Trophoblast cell (in vitro differentiated cells and primary cell): ENCODE data around the gene ZC3H6.

Experiments
- DNase-seq, 2 donors: peaks; one replicate each; pipeline ENCODE4 v3.0.0-alpha.2; 2016
- H2AFZ ChIP-seq: 2 replicates; pipeline ENCODE4 v1.6.1; 2013; ENCODE audit warnings: low read length, moderate library complexity, mild to moderate bottlenecking; ENCODE audit not compliant: insufficient read depth, poor library complexity
- H2AK5ac ChIP-seq: 2 replicates; pipeline ENCODE4 v1.6.1; 2013; ENCODE audit warnings: mild to moderate bottlenecking, low read length
- H2BK120ac ChIP-seq: 2 replicates; pipeline ENCODE4 v1.6.1; 2013; ENCODE audit warnings: low read length, mild to moderate bottlenecking, moderate library complexity; ENCODE audit not compliant: insufficient read depth, poor library complexity
- H2BK12ac ChIP-seq: 2 replicates; pipeline ENCODE4 v1.6.1; 2013; ENCODE audit warnings: mild to moderate bottlenecking, low read length, moderate library complexity
- H2BK5ac ChIP-seq: 2 replicates; pipeline ENCODE4 v1.6.1; 2013; ENCODE audit warnings: low read length, low read depth, moderate library complexity, mild to moderate bottlenecking; ENCODE audit not compliant: poor library complexity
- H3K14ac ChIP-seq: 2 replicates; pipeline ENCODE4 v1.6.1; 2013; ENCODE audit warnings: mild to moderate bottlenecking, low read length
- H3K18ac ChIP-seq: 2 replicates; pipeline ENCODE4 v1.6.1; 2013; ENCODE audit warnings: mild to moderate bottlenecking, low read length
- H3K23ac ChIP-seq: 2 replicates; pipeline ENCODE4 v1.6.1; 2013; ENCODE audit warnings: low read length
- H3K27ac ChIP-seq: 2 replicates; pipeline ENCODE4 v1.5.1; 2013; ENCODE audit warnings: low read depth, mild to moderate bottlenecking, inconsistent platforms, low read length, moderate library complexity
- H3K27me3 ChIP-seq: 2 replicates; pipeline ENCODE4 v1.6.1; 2013; ENCODE audit warnings: inconsistent platforms, mild to moderate bottlenecking, low read length, moderate library complexity; ENCODE audit not compliant: insufficient read depth
- H3K36me3 ChIP-seq, 2 experiments: 1 replicate in 1 of 2; 2 replicates in 1 of 2; pipeline ENCODE4 v1.6.1; 2013; ENCODE audit warnings: low read length in 2 of 2, mild to moderate bottlenecking in 2 of 2, moderate library complexity in 1 of 2; ENCODE audit not compliant: insufficient read depth in 2 of 2, control insufficient read depth in 1 of 2
- H3K4ac ChIP-seq: 2 replicates; pipeline ENCODE4 v1.6.1; 2013; ENCODE audit warnings: low read depth, mild to moderate bottlenecking, low read length, moderate library complexity
- H3K4me1 ChIP-seq, 2 experiments: 1 replicate in 1 of 2; 2 replicates in 1 of 2; pipeline ENCODE4 v1.6.1; 2013; ENCODE audit warnings: low read length in 2 of 2, mild to moderate bottlenecking in 2 of 2, moderate library complexity in 1 of 2; ENCODE audit not compliant: insufficient read depth in 2 of 2, control insufficient read depth in 1 of 2
- H3K4me2 ChIP-seq: 2 replicates; pipeline ENCODE4 v1.6.1; 2013; ENCODE audit warnings: inconsistent platforms, mild to moderate bottlenecking, low read length, moderate library complexity
- H3K4me3 ChIP-seq: 2 replicates; pipeline ENCODE4 v1.5.1; 2013; ENCODE audit warnings: mild to moderate bottlenecking, low read depth, low read length, inconsistent platforms
- H3K79me1 ChIP-seq: one replicate; pipeline ENCODE4 v1.6.1; 2013; ENCODE audit warnings: low read length
- H3K79me2 ChIP-seq: 2 replicates; pipeline ENCODE4 v1.6.1; 2013; ENCODE audit warnings: low read length, mild to moderate bottlenecking; ENCODE audit not compliant: control insufficient read depth, insufficient read depth, poor library complexity
- H3K9ac ChIP-seq: 2 replicates; pipeline ENCODE4 v1.6.1; 2013; ENCODE audit warnings: mild to moderate bottlenecking, low read length
- H3K9me3 ChIP-seq: 2 replicates; pipeline ENCODE4 v1.6.1; 2013; ENCODE audit warnings: low read depth, mild to moderate bottlenecking, control low read depth, inconsistent platforms, low read length; ENCODE audit not compliant: insufficient read depth
- H4K12ac ChIP-seq: 2 replicates; pipeline ENCODE4 v1.6.1; 2013; ENCODE audit warnings: low read depth, mild to moderate bottlenecking, low read length, moderate library complexity
- H4K8ac ChIP-seq: 2 replicates; pipeline ENCODE4 v1.6.1; 2013; ENCODE audit warnings: low read depth, mild to moderate bottlenecking, low read length, moderate library complexity
- H4K91ac ChIP-seq: one replicate; pipeline ENCODE4 v1.6.1; 2013; ENCODE audit warnings: low read depth, mild to moderate bottlenecking, low read length, moderate library complexity
- WGBS: extraction: QIAGEN DNeasy Blood & Tissue Kit; methylation state at CpG from one replicate; pipeline ENCODE4 v1.1.7; 2013; ENCODE audit warnings: missing lambda C conversion rate; ENCODE audit not compliant: insufficient read length, insufficient coverage; ENCODE audit errors: extremely low coverage; 5-methylcytosine and 5-hydroxymethylcytosine counted together

ZC3H6 gene

GRCh38 chr2:112296407-112296806 is 21.0 kb downstream of the ZC3H6 start:
- Histone ChIP-seq H3K27ac (no peak overlapping the region), H3K27me3 (no peaks in the 10 kb centered on the region), H2BK5ac (no peak overlapping the region), H3K9me3 (no peaks in the 10 kb centered on the region), H3K23ac (no peak overlapping the region), H3K4me1 (no peaks in the 10 kb centered on the region), H2BK12ac (no peak overlapping the region), H3K18ac (no peak overlapping the region), H4K91ac (no peak overlapping the region), H4K8ac (no peak overlapping the region), H3K79me2 (no peaks in the 10 kb centered on the region), H4K12ac (no peak overlapping the region), H2AK5ac (no peak overlapping the region), H3K9ac (no peak overlapping the region), H3K4me3 (no peak overlapping the region), H3K79me1 (no peaks in the 10 kb centered on the region), H3K4me2 (no peak overlapping the region), H3K4ac (no peak overlapping the region), H3K36me3 (no peaks in the 10 kb centered on the region), H3K14ac (no peak overlapping the region), H2AFZ (no peak overlapping the region), H2BK120ac (no peak overlapping the region)
- no peak for DNase-seq
- WGBS = no CpG with 5 or more reads among the region's 2 CpGs

GRCh38 chr2:112301171-112301584 is 25.8 kb downstream of the ZC3H6 start:
- Histone ChIP-seq H3K14ac (no peak overlapping the region), H3K79me1 (no peaks in the 10 kb centered on the region), H3K23ac (no peak overlapping the region), H3K4me2 (no peak overlapping the region), H3K36me3 (no peaks in the 10 kb centered on the region), H2BK120ac (no peak overlapping the region), H3K4me1 (no peaks in the 10 kb centered on the region), H3K4me3 (no peak overlapping the region), H4K91ac (no peak overlapping the region), H2AK5ac (no peak overlapping the region), H4K8ac (no peak overlapping the region), H3K27ac (no peak overlapping the region), H2AFZ (no peak overlapping the region), H2BK5ac (no peak overlapping the region), H3K79me2 (no peaks in the 10 kb centered on the region), H4K12ac (no peak overlapping the region), H3K18ac (no peak overlapping the region), H2BK12ac (no peak overlapping the region), H3K4ac (no peak overlapping the region), H3K27me3 (no peaks in the 10 kb centered on the region), H3K9me3 (no peaks in the 10 kb centered on the region), H3K9ac (no peak overlapping the region)
- peak; percentile 20 to 87 for DNase-seq

- no peaks in the 10 kb centered on the region for H3K79me1 ChIP-seq
- no peaks in the 10 kb centered on the region for H3K79me2 ChIP-seq
- no peaks in the 10 kb centered on the region for H3K9me3 ChIP-seq
- no peak overlapping the region for H2BK5ac ChIP-seq
- H3K18ac ChIP-seq = no peak overlapping the region
- H3K4ac ChIP-seq = no peak overlapping the region
- no peak overlapping the region for H2AFZ ChIP-seq
- H4K12ac ChIP-seq = no peak overlapping the region
- no peak overlapping the region for H3K14ac ChIP-seq
- H3K27ac ChIP-seq = no peak overlapping the region
- no peak overlapping the region for H3K4me3 ChIP-seq
- no peaks in the 10 kb centered on the region for H3K4me1 ChIP-seq
- no peak overlapping the region for H2BK120ac ChIP-seq
- no peak overlapping the region for H4K8ac ChIP-seq
- H3K4me2 ChIP-seq = no peak overlapping the region
- no peaks in the 10 kb centered on the region for H3K36me3 ChIP-seq
- no peak overlapping the region for H3K9ac ChIP-seq
- no peak overlapping the region for H2BK12ac ChIP-seq
- no peaks in the 10 kb centered on the region for H3K27me3 ChIP-seq
- H4K91ac ChIP-seq = no peak overlapping the region
- H2AK5ac ChIP-seq = no peak overlapping the region
- H3K23ac ChIP-seq = no peak overlapping the region
- no peak for DNase-seq
Observed at GRCh38 chr2:112301973-112302372, 26.6 kb downstream of the ZC3H6 start.

- Histone ChIP-seq H4K12ac (no peak overlapping the region), H3K9ac (no peak overlapping the region), H3K27me3 (no peaks in the 10 kb centered on the region), H3K9me3 (no peaks in the 10 kb centered on the region), H3K79me2 (no peaks in the 10 kb centered on the region), H2AFZ (no peak overlapping the region), H2AK5ac (no peak overlapping the region), H3K18ac (no peak overlapping the region), H3K23ac (no peak overlapping the region), H3K27ac (no peak overlapping the region), H4K91ac (no peak overlapping the region), H2BK120ac (no peak overlapping the region), H3K4me3 (no peak overlapping the region), H2BK12ac (no peak overlapping the region), H2BK5ac (no peak overlapping the region), H3K36me3 (no peaks in the 10 kb centered on the region), H3K4me2 (no peak overlapping the region), H3K4me1 (no peaks in the 10 kb centered on the region), H3K79me1 (no peaks in the 10 kb centered on the region), H3K4ac (no peak overlapping the region), H4K8ac (no peak overlapping the region), H3K14ac (no peak overlapping the region)
- no peak for DNase-seq
- no CpG with 5 or more reads among the region's 2 CpGs for WGBS
Observed at GRCh38 chr2:112304298-112304941, 29.0 kb downstream of the ZC3H6 start.
